Ishikawa (cell line): ENCODE results near the gene SYNPR.

Experiments used
- CEBPB ChIP-seq: IDR thresholded peaks from 2 replicates; pipeline ENCODE4 v1.6.1; 2012
- CREB1 ChIP-seq: IDR thresholded peaks from 2 replicates; pipeline ENCODE4 v1.6.1; 2012; ENCODE audit warnings: low read depth
- EP300 ChIP-seq: IDR thresholded peaks from 2 replicates; pipeline ENCODE4 v1.6.1; 2012; ENCODE audit warnings: borderline replicate concordance
- FOXM1 ChIP-seq: IDR thresholded peaks from 2 replicates; pipeline ENCODE4 v1.6.1; 2012; ENCODE audit warnings: low read depth, borderline replicate concordance
- RAD21 ChIP-seq: IDR thresholded peaks from 2 replicates; pipeline ENCODE4 v1.6.1; 2012; ENCODE audit warnings: low read depth
- TAF1 ChIP-seq: IDR thresholded peaks from 2 replicates; pipeline ENCODE4 v1.6.1; 2012; ENCODE audit warnings: low read depth, mild to moderate bottlenecking
- TCF12 ChIP-seq: IDR thresholded peaks from 2 replicates; pipeline ENCODE4 v1.6.1; 2012; ENCODE audit warnings: low read depth
- TEAD4 ChIP-seq: IDR thresholded peaks from 2 replicates; pipeline ENCODE4 v1.6.1; 2012
- YY1 ChIP-seq: IDR thresholded peaks from 2 replicates; pipeline ENCODE4 v1.6.1; 2012; ENCODE audit warnings: low read depth
- ZBTB7A ChIP-seq: IDR thresholded peaks from 2 replicates; pipeline ENCODE4 v1.6.1; 2012; ENCODE audit warnings: low read depth
- TF ChIP-seq, protein P1 (sequence below): IDR thresholded peaks from 2 replicates; pipeline ENCODE4 v1.6.1; 2012; ENCODE audit warnings: low read depth, mild to moderate bottlenecking
- TF ChIP-seq, protein P2 (sequence below): IDR thresholded peaks from 2 replicates; pipeline ENCODE4 v1.6.1; 2012
- TF ChIP-seq, protein P3 (sequence below): IDR thresholded peaks from 2 replicates; pipeline ENCODE4 v1.6.1; 2012

- TF ChIP-seq, protein P1, sequence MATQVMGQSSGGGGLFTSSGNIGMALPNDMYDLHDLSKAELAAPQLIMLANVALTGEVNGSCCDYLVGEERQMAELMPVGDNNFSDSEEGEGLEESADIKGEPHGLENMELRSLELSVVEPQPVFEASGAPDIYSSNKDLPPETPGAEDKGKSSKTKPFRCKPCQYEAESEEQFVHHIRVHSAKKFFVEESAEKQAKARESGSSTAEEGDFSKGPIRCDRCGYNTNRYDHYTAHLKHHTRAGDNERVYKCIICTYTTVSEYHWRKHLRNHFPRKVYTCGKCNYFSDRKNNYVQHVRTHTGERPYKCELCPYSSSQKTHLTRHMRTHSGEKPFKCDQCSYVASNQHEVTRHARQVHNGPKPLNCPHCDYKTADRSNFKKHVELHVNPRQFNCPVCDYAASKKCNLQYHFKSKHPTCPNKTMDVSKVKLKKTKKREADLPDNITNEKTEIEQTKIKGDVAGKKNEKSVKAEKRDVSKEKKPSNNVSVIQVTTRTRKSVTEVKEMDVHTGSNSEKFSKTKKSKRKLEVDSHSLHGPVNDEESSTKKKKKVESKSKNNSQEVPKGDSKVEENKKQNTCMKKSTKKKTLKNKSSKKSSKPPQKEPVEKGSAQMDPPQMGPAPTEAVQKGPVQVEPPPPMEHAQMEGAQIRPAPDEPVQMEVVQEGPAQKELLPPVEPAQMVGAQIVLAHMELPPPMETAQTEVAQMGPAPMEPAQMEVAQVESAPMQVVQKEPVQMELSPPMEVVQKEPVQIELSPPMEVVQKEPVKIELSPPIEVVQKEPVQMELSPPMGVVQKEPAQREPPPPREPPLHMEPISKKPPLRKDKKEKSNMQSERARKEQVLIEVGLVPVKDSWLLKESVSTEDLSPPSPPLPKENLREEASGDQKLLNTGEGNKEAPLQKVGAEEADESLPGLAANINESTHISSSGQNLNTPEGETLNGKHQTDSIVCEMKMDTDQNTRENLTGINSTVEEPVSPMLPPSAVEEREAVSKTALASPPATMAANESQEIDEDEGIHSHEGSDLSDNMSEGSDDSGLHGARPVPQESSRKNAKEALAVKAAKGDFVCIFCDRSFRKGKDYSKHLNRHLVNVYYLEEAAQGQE = no peak
- TF ChIP-seq RAD21 = no peak
- no peak for TF ChIP-seq ZBTB7A
- TF ChIP-seq YY1 = no peak
- TF ChIP-seq TEAD4 = no peak
- TF ChIP-seq, protein P2, sequence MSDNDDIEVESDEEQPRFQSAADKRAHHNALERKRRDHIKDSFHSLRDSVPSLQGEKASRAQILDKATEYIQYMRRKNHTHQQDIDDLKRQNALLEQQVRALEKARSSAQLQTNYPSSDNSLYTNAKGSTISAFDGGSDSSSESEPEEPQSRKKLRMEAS = no peak
- no peak for TF ChIP-seq TAF1
- no peak for TF ChIP-seq EP300
- TF ChIP-seq, protein P3, sequence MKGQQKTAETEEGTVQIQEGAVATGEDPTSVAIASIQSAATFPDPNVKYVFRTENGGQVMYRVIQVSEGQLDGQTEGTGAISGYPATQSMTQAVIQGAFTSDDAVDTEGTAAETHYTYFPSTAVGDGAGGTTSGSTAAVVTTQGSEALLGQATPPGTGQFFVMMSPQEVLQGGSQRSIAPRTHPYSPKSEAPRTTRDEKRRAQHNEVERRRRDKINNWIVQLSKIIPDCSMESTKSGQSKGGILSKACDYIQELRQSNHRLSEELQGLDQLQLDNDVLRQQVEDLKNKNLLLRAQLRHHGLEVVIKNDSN = no peak
- TF ChIP-seq CREB1 = no peak
- TF ChIP-seq CEBPB = no peak
- TF ChIP-seq FOXM1 = no peak
- TF ChIP-seq TCF12 = no peak
Observed at GRCh38 chr3:63582943-63583500, 304.9 kb downstream of the SYNPR start.
